HT1080 (cell line): ENCODE data around the gene APMAP. TPM values are rescaled to one million over a fixed set of nuclear protein-coding genes. Genes with fewer than 3 reads are reported as not detected.

Experiments
- DNase-seq: peaks from one replicate; pipeline ENCODE4 v3.0.0-alpha.2; 2015; ENCODE audit warnings: low read depth
- total RNA-seq: library from RNA; depleted of rRNA; stranded (reverse); fragments of >200 nt; shearing (Covaris generic); gene quantifications from 2 replicates; pipeline ENCODE4 v1.2.3, GENCODE V29; 2014

The APMAP gene
- total RNA-seq, 1 experiment from 2014 or later = 180 TPM

- DNase-seq = no peak
Measured at GRCh38 chr20:24990810-24991252, 1.7 kb downstream of the APMAP start.

DNA sequence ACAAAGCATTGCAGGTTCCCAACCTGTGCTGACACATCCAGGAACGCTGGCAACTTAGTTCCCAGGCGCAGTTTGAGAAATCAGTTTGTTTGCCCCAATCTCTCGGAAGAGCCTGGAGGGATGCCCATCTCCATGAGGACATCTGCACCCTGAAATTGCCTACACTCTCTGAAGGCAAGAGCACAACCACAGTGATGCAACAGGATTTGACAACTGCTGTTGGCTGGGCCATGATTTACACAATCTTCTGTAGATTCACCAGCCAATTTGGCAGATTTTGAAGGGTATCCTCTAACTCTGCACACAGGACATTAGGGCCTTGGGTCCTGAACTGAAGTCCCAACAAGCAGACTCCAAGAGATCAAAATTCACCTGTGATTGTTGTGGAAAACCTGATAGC, 3.4 kb downstream of the APMAP start:
- DNase-seq = no peak

DNA sequence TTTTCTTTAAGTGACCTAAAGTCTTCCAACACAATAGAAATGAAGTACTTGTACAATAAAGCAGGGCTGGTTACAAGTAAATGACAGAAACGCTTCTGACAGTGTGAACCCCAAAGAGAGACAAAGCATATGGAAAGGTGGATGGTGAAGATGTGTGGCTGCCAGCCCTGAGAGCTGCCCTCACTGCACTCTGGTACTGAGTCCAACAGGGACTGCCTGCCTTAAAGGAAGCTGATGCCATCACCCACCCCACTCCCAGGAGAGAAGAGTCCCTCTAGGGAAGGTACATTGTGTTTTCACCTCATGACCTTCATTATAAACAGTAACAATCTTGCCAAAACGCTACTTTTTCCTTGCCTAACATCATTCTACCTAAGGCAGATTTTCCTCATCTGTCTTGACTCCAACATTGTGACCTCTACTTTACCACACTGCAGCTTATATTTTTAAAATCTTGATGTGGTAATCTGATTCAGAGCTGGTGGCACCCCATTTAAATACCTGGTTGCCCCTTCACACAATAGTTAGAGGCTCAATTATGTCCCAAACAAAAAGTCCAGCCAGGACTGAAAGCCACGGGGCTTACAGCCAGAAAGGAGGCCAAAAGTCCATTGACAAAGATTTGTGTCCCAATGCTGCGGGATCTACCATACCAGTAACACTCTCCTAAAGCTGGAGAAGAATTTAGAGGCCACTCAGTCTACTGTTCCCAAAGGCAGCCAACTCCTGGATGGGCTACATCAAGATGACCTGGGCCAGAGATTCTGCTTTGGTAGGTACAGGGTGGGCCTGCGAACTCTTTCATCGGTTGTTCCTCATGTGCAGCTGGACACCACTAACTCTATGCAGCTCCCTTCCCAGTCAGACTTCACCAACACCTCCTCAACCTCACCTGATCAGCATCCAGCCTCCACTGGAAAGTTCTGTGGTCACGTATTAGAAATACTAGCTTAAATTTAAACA, 4.4 kb downstream of the APMAP start:
- DNase-seq = no peak

DNA sequence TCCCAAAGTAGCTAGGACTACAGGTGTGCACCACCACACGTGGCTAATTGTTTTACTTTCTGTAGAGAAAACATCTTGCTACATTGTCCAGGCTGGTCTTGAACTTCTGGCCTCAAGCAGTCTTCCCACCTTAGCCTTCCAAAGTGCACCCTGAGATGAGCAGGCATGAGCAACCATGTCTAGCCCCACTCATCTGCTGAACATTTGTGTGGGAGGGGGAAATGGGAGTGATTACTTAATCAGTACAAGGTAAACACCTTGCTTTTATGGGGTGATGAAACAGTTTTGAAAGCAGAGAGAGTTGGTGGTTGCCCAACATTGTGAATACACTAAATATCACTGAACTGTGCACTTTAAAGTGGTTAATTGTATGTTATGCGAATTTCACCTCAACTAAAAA, 5.3 kb downstream of the APMAP start:
- DNase-seq = no peak

DNA sequence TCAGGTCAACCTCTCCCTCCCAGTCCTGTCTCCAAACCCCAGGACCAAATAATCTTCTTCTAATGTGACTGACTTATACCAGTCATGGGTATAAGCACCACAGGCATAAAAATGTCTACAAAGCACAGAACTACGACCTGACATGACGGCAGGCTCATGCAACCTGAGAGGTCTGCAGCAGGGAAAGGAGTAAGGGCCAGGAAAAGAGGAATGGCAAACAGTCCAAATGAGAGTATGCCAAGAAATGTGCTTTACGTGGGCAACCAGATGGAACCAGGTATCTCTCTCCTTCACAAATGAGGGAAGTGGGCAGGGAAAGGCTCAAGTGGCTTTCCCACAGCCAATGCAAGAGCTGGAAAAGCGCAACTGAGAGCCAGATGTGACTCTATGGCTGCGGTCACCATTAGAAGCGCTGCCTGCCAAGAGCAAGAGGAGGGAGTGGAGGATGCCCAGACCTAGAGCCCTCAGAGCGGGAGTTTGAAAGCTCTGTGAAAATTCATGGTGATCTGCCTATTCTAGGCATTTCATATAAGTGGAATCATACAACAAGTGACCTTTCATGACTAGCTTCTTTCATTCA, 6.0 kb downstream of the APMAP start:
- DNase-seq = no peak

GRCh38 chr20:24985802-24986201, 6.7 kb downstream of the APMAP start:
- DNase-seq = no peak

- DNase-seq = no peak
Measured at GRCh38 chr20:24984961-24985640, 7.5 kb downstream of the APMAP start.

- DNase-seq = no peak
Measured at GRCh38 chr20:24983896-24984295, 8.7 kb downstream of the APMAP start.

- DNase-seq = no peak
Measured at GRCh38 chr20:24981790-24982189, 10.8 kb downstream of the APMAP start.

- DNase-seq = no peak
Measured at GRCh38 chr20:24981282-24981681, 11.3 kb downstream of the APMAP start.

DNA sequence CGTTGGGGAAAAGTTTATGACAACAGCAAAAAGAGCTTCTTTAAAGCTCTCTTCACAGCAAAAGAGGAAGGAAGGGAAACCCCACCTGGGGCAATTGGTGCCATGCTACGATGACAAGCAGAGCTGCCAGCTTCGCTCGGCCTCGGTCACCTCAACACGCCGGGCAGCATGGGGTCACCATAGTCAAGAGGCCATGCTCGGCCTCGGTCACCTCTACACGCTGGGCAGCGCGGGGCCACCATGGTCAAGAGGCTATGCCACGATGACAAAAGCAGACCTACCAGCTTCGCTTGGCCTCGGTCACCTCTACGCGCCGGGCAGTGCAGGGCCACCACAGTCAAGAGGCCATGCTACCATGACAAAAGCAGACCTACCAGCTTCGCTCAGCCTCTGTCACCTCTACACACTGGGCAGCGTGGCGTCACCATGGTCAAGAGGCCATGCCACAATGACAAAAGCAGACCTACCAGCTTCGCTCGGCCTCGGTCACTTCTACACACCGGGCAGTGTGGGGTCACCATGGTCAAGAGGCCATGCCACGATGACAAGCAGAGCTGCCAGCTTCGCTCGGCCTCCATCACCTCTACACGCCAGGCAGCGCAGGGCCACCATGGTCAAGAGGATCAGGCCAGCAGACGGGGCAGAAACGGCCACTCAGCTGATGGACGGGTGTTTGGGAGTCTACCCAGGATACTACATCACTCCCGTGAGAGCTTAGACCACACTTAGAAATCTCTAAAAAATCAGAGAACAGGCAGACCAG, 12.1 kb downstream of the APMAP start:
- no peak for DNase-seq

DNA sequence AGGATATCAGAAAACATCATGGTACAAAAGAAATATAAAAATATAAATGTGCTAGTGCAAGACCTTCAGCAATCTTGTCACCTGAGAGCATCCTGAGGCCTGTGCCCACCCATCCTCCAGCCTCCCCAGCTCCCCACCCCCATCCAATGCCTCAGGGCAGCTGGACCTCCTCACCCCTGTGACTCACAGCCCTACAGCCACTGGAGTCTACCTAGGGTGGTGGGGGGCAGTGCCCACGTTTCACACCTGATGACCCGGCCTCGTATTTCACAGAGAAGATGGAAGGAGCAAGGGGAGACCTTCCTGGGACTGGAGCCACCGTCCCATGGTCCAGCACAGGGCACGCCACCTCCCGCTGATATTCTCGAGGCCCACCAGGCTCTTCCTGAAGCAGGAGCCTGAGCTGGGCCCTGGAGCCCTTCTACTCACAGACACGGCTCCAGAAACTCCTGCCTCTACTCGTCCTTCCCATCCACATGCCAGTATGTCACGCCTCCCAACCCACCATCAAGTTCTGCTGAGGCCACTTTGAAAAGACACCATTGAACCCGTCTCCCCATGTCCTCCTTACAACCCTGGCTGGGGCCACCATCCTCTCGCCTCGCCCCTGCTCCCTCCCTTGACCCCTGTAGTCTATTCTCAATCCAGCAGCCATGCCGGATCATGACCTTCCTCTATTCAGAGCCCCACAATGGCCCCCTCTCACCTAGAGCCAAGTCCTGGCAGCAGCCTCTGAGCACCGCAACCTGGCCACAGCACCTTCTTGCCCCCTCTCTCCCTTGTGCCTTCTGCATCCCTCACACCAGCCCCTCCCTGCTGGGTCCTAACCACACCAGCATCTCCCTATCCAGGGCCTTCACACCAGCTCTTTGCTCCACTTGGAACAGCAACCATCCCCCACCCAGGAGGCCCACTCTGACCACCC, 13.3 kb downstream of the APMAP start:
- no peak for DNase-seq

GRCh38 chr20:24978513-24978912, 14.0 kb downstream of the APMAP start:
- DNase-seq = no peak

DNA sequence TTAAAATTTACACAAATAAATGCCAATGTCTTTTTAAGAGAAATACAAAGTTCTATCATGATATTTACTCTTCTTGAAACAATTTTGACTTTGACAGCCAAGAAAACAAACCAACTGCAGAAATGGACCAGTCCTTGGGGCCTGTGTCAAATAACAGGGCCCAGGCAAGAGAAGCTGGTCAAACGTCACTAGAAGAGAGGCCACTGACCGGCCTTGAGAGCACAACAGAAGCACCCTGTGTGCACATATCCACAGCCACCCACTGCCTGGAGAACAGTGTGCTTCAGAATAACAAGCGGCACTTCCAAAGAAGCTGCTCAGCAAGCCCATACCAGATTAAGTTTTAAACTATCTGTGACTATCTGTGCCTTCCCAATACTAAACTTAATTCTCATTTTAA, 14.8 kb downstream of the APMAP start:
- DNase-seq = no peak

DNA sequence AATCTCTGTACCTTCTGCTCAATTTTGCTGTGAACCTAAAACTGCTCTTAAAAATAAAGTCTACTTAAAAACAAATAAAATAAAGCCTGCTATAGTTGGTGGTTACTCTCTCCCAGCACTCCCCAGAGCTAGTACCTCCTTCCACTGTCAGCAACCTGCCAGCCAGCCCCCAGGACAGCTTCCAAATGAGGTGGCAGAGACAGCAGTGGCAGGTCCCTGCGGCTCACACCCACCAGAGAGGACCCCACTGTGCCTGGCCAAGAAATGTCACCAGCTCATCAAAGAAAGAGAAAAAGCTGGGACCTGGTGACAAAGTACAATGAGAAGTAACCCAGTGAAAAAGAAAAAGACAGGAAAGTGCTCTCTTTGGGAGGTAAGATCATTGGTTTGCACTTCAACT, 15.2 kb downstream of the APMAP start:
- no peak for DNase-seq

DNA sequence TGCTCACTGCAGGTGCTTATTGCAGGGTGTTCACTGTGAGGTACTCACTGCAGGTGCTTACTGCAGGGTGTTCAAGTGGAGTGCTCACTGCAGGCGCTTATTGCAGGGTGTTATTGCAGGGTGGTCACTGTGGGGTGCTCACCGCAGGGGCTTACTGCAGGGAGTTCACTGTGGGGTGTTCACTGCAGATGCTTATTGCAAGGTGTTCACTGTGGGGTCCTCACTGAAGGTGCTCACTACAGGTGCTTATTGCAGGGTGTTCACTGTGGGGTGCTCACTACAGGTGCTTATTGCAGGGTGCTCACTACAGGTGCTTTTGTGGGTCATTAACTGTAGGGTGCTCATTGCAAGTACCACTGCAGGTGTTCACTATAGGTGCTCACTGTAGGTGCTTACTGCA, 20.2 kb downstream of the APMAP start:
- no peak for DNase-seq

GRCh38 chr20:24971376-24972101, 21.0 kb downstream of the APMAP start:
- DNase-seq = no peak

GRCh38 chr20:24970754-24971153, 21.8 kb downstream of the APMAP start:
- DNase-seq = no peak

DNA sequence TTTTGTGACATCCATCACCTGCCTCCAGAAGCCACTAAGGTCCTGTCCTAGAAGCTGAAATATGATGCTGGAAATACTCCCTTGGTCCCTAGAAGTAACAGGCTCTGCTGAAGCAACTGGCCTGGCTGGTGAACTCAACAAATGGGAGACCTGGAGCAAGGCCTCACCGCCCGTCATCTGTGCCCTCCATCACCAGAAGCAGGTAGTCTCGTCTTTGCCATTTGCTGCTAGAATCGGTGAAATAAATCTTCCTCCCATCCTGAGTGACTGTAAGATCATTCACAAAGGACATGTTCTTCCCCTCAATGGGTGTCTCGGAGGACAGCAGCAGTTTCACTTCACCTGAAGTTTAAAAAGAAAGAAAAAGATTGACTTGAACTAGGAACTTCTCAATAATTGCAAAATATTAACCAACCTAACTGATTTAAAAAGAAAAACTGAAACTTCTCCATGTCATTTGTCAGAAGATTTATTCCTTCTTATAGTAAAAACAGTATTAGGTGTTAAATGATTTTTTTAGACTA, 22.5 kb downstream of the APMAP start:
- no peak for DNase-seq
